Activated T-helper 1 cell treated with anti-CD3 and anti-CD28 coated beads, Interleukin-12 subunit alpha, Interleukin-12 subunit beta, Interleukin-2, Interleukin-4 antibody, amounts not matched to agents 30 ng/mL and 10 ng/mL and 1 ng/mL, durations not matched to agents 14 hours and 24 hours and 36 hours (primary cell): ENCODE data around the gene PRPF4. TPM values are rescaled to one million over a fixed set of nuclear protein-coding genes. Genes with fewer than 3 reads are reported as not detected.

Source experiments
- DNase-seq: peaks from one replicate; pipeline ENCODE4 v3.0.0; 2021; ENCODE audit warnings: low spot score
- H3K27ac Mint-ChIP-seq: one replicate; pipeline ENCODE4 v1.8.0; 2021; ENCODE audit warnings: mild to moderate bottlenecking, mixed read lengths
- H3K27me3 Mint-ChIP-seq: one replicate; pipeline ENCODE4 v1.8.0; 2022; ENCODE audit warnings: mild to moderate bottlenecking, moderate library complexity, mixed read lengths; ENCODE audit not compliant: insufficient read depth
- H3K36me3 Mint-ChIP-seq: one replicate; pipeline ENCODE4 v1.8.0; 2021; ENCODE audit warnings: low read depth, mixed read lengths
- H3K4me1 Mint-ChIP-seq: one replicate; pipeline ENCODE4 v1.8.0; 2021; ENCODE audit warnings: low read depth, mixed read lengths
- H3K4me3 Mint-ChIP-seq: one replicate; pipeline ENCODE4 v1.8.0; 2021; ENCODE audit warnings: mild to moderate bottlenecking, moderate library complexity, mixed read lengths
- H3K9me3 Mint-ChIP-seq: one replicate; pipeline ENCODE4 v1.8.0; 2021; ENCODE audit warnings: mixed read lengths
- intact Hi-C: fragments of 100-400 bp; cut with micrococcal nuclease; formaldehyde crosslinking; loops from one replicate; pipeline ENCODE4 v1.15.1; 2024
- total RNA-seq: library from RNA; stranded (reverse); gene quantifications from 2 replicates; pipeline ENCODE4 v1.2.3, GENCODE V29; 2022

Gene PRPF4
- total RNA-seq, 1 donor from 2014 or later = 59.2 TPM

DNA sequence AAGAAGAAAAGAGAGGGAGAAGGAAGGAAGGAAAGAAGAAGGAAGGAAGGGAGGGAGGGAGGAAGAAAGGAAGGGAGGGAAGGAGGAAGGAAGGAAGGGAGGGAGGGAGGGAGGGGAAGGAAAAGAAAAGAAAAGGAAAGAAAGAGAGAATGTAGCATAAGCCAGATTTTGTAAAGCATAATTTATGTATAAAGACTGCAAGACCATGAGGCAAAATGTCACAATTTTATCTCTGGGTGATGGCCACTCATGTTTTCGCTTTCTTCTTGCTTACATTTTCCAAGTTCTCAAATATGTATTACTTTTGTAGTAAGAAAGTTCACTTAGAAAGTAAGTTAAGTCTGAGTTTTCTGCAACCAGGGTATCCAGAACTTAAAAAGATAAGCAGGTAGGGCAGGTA lies 31.1 kb downstream of the PRPF4 start:
- H3K36me3 Mint-ChIP-seq = no peaks in the 10 kb centered on the region
- no peak for DNase-seq
- no peak overlapping the region for H3K27ac Mint-ChIP-seq
- no peaks in the 10 kb centered on the region for H3K9me3 Mint-ChIP-seq
- intact Hi-C loops = no loop called here
- H3K4me1 Mint-ChIP-seq = no peaks in the 10 kb centered on the region
- H3K4me3 Mint-ChIP-seq = no peak overlapping the region
- peaks cover 12% of the 10 kb centered on the region for H3K27me3 Mint-ChIP-seq

DNA sequence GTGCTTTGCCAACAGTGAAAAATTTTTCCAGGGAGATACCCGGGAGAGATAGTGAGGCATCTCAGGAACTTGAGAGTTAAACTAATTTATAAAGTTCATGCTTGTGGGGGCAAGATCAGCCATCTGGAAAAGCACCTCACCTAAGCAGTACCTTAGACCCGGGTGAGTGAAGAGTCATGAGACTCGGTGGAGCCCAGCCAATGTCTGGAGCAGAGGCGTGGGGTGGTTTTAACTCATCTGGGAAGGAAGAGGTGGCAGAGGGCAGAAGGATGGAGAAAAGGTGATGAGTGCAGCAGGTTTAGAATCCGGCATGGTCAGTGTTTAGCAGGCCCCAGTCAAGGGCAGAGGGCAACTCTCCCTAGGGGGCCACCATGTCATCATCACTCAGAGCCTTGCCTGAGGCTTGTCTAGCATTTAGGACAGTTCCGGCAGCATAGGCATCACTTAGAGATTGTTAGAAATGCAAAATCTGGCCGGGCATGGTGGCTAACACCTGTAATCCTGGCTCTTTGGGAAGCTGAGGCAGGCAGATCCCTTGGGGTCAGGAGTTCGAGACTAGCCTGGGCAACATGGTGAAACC lies 32.0 kb downstream of the PRPF4 start:
- no peak for DNase-seq
- Mint-ChIP-seq H3K36me3 (no peaks in the 10 kb centered on the region), H3K4me1 (no peaks in the 10 kb centered on the region), H3K4me3 (no peak overlapping the region), H3K27me3 (peaks cover 8% of the 10 kb centered on the region), H3K9me3 (no peaks in the 10 kb centered on the region), H3K27ac (no peak overlapping the region)
- intact Hi-C loops = no loop called here

GRCh38 chr9:113309204-113309813 lies 33.9 kb downstream of the PRPF4 start:
- DNase-seq = peak; percentile 10
- Mint-ChIP-seq H3K27ac (no peak overlapping the region), H3K4me3 (no peak overlapping the region), H3K9me3 (no peaks in the 10 kb centered on the region), H3K36me3 (no peaks in the 10 kb centered on the region), H3K4me1 (no peaks in the 10 kb centered on the region), H3K27me3 (peaks cover 8% of the 10 kb centered on the region)
- intact Hi-C loops = loop anchor here (1.0 to 2.0 kb wide), 3 partner anchors 67 to 349 kb away; partner anchors contain the start of gene HDHD3

DNA sequence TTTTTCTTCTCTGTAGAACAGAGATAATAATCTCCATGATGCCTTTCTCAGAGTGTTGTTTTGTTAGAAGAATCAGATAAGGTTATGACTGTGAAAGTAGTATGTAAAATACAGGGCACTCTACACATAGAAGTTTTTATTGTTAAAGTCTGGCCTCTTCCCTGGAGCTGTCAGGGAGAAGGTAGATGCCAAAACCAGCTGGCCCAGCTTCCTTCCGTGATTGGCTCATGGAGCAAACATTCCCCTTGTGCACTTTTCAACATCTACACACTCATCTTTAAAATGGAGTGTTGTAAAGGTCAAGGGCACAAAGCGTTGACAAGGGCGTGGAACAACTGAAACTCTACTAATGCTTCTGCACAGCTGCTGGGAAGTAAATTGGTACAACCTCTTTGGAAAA lies 35.1 kb downstream of the PRPF4 start:
- H3K4me3 Mint-ChIP-seq = no peak overlapping the region
- intact Hi-C loops = no loop called here
- no peaks in the 10 kb centered on the region for H3K4me1 Mint-ChIP-seq
- no peak for DNase-seq
- H3K27ac Mint-ChIP-seq = no peak overlapping the region
- H3K9me3 Mint-ChIP-seq = no peaks in the 10 kb centered on the region
- H3K27me3 Mint-ChIP-seq = peaks cover 5% of the 10 kb centered on the region
- no peaks in the 10 kb centered on the region for H3K36me3 Mint-ChIP-seq

DNA sequence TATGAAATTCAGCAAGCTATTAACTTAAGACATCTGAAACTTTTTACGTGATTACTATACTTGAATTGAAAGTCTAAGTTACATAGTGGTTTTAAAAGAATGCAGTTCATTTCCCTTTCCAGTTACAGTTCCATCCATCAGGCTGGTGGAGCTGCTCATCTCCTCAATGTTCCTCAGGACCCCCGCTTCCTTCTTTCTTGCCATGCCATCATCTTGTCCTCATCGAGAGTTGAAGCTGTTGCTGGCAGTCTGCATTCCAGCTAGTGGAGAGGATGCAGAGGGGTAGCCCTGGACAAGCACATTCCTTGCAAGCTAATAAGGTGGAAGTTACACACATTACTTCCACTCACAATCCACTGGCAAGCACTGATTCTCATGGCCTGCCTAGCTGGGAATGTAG lies 36.5 kb downstream of the PRPF4 start:
- no peak for DNase-seq
- no peak overlapping the region for H3K4me3 Mint-ChIP-seq
- H3K27me3 Mint-ChIP-seq = no peaks in the 10 kb centered on the region
- intact Hi-C loops = no loop called here
- no peaks in the 10 kb centered on the region for H3K4me1 Mint-ChIP-seq
- no peak overlapping the region for H3K27ac Mint-ChIP-seq
- H3K36me3 Mint-ChIP-seq = no peaks in the 10 kb centered on the region
- H3K9me3 Mint-ChIP-seq = no peaks in the 10 kb centered on the region

- Mint-ChIP-seq H3K36me3 (no peaks in the 10 kb centered on the region), H3K9me3 (no peaks in the 10 kb centered on the region), H3K27me3 (no peaks in the 10 kb centered on the region), H3K27ac (no peak overlapping the region), H3K4me1 (no peaks in the 10 kb centered on the region), H3K4me3 (no peak overlapping the region)
- DNase-seq = no peak
- intact Hi-C loops = no loop called here
Measured at GRCh38 chr9:113313261-113313660, 37.8 kb downstream of the PRPF4 start.

DNA sequence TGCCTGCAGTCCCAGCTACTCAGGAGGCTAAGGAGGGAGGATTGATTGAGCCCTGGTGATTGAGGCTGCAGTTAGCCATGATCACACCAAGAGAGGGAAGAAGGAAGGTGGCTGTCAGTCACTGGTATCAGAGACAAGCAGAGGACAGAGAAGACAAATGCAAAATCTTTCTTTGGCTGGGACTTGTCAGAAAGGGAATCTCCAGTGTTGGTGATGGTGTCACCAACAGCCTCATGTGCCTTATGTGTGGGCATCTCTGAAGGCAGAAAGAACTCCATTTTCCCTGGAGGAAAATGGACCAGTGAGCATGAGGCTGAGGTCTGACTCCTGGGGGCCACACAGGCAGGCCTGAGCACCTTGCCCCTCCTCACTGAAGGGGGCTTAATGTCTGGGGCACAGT lies 39.8 kb downstream of the PRPF4 start:
- Mint-ChIP-seq H3K4me1 (no peaks in the 10 kb centered on the region), H3K27ac (no peak overlapping the region), H3K27me3 (no peaks in the 10 kb centered on the region), H3K4me3 (no peak overlapping the region), H3K9me3 (no peaks in the 10 kb centered on the region), H3K36me3 (no peaks in the 10 kb centered on the region)
- intact Hi-C loops = no loop called here
- no peak for DNase-seq

DNA sequence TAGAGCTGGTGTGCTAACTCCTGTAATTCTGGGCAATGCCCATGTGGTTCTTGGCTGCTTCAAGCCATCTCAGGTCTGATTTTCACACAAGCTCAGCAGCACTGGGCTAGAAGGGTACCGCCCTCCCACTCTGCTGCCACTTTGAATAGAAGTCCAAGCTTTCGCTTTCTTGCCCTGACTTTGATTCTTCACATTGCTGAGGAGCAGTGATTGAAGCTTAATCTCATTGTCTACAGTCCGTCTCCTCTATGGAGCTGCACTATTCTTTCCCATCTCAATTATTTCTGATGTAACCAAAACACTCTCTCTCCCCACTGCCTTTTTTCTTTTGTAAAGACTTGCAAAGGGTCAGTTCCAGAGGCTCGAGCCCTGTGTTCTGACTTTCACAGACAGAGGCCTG lies 40.6 kb downstream of the PRPF4 start:
- Mint-ChIP-seq H3K27ac (no peak overlapping the region), H3K9me3 (no peaks in the 10 kb centered on the region), H3K4me1 (no peaks in the 10 kb centered on the region), H3K36me3 (no peaks in the 10 kb centered on the region), H3K27me3 (no peaks in the 10 kb centered on the region), H3K4me3 (no peak overlapping the region)
- intact Hi-C loops = no loop called here
- no peak for DNase-seq

DNA sequence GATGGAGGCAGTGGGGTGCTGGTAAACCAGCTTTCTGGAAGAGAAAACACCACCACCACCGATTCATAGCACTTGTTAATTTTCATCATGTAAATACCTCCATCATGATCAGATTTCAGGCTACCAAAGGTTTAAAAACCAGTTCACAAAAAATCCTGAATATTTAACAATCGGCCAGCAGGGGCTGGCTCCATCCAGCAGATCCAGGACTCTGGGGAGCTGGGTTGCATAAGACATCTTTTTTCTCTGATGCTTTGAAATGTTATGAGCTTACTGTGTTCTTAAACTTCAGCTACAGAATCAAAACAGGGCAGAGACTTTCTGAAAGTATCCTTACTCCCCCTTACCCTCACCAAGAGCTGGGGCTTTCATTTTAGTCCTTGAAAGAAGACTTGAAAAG lies 42.3 kb downstream of the PRPF4 start:
- intact Hi-C loops = no loop called here
- no peaks in the 10 kb centered on the region for H3K36me3 Mint-ChIP-seq
- H3K9me3 Mint-ChIP-seq = no peaks in the 10 kb centered on the region
- DNase-seq = no peak
- no peak overlapping the region for H3K27ac Mint-ChIP-seq
- H3K4me1 Mint-ChIP-seq = no peaks in the 10 kb centered on the region
- H3K27me3 Mint-ChIP-seq = no peaks in the 10 kb centered on the region
- no peak overlapping the region for H3K4me3 Mint-ChIP-seq

- Mint-ChIP-seq H3K27ac (no peak overlapping the region), H3K36me3 (no peaks in the 10 kb centered on the region), H3K4me3 (no peak overlapping the region), H3K4me1 (no peaks in the 10 kb centered on the region), H3K9me3 (no peaks in the 10 kb centered on the region), H3K27me3 (no peaks in the 10 kb centered on the region)
- no peak for DNase-seq
- intact Hi-C loops = no loop called here
Measured at GRCh38 chr9:113319054-113319453, 43.6 kb downstream of the PRPF4 start.

GRCh38 chr9:113320051-113320450 lies 44.6 kb downstream of the PRPF4 start:
- intact Hi-C loops = no loop called here
- DNase-seq = no peak
- no peaks in the 10 kb centered on the region for H3K36me3 Mint-ChIP-seq
- H3K4me3 Mint-ChIP-seq = no peak overlapping the region
- no peaks in the 10 kb centered on the region for H3K27me3 Mint-ChIP-seq
- no peaks in the 10 kb centered on the region for H3K4me1 Mint-ChIP-seq
- no peak overlapping the region for H3K27ac Mint-ChIP-seq
- no peaks in the 10 kb centered on the region for H3K9me3 Mint-ChIP-seq

DNA sequence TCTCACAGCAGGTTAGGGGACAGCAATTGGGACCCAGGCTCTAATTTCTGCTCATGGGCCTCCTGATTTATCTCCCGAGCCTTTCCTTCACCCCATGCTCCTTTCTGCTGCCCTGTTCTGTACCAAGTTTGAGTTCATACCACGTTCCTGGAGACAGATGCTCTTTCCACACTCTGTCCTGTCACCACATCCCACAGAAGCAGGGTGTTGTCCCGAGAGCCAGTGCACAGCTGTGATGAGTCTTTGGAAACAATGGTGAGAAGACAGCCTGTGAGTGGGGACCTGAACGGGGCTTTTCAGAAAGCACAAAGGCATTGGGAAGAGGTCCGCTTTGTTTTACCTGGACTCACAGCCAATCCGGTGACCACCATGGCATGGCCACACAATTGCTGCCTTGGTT lies 47.2 kb downstream of the PRPF4 start:
- no peaks in the 10 kb centered on the region for H3K4me1 Mint-ChIP-seq
- intact Hi-C loops = no loop called here
- DNase-seq = no peak
- no peaks in the 10 kb centered on the region for H3K27me3 Mint-ChIP-seq
- no peaks in the 10 kb centered on the region for H3K36me3 Mint-ChIP-seq
- no peak overlapping the region for H3K4me3 Mint-ChIP-seq
- no peak overlapping the region for H3K27ac Mint-ChIP-seq
- no peaks in the 10 kb centered on the region for H3K9me3 Mint-ChIP-seq

DNA sequence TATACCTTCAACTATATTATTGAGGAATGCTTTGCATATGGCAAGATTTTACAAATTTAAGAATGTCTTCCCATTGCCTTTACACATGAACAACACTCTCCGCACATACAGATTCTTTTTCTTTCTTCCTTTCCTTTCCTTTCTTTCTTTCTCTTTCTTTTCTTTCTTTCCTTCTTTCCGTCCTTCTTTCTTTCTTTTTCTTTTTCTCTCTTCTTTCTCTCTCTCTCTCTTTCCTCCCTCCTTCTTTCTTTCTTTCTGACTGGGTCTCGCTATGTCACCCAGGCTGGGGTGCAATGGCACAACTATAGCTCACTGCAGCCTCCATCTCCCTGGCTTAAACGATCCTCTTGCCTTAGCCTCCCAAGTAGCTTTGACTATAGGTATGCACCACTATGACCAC lies 50.8 kb downstream of the PRPF4 start:
- no peak overlapping the region for H3K27ac Mint-ChIP-seq
- H3K9me3 Mint-ChIP-seq = no peaks in the 10 kb centered on the region
- no peak for DNase-seq
- intact Hi-C loops = no loop called here
- H3K4me1 Mint-ChIP-seq = no peaks in the 10 kb centered on the region
- H3K36me3 Mint-ChIP-seq = no peaks in the 10 kb centered on the region
- H3K27me3 Mint-ChIP-seq = no peaks in the 10 kb centered on the region
- no peak overlapping the region for H3K4me3 Mint-ChIP-seq
